SHP77 (cell line): ENCODE results near the gene ARHGEF12.

Experiments
- DNase-seq, 2 experiments: peaks; one replicate each; lab custom pipeline; 2025; lab: John Stamatoyannopoulos, UW

ARHGEF12 gene

GRCh38 chr11:120339394-120339890, 3.2 kb downstream of the ARHGEF12 start:
- DNase-seq = no peak

DNA sequence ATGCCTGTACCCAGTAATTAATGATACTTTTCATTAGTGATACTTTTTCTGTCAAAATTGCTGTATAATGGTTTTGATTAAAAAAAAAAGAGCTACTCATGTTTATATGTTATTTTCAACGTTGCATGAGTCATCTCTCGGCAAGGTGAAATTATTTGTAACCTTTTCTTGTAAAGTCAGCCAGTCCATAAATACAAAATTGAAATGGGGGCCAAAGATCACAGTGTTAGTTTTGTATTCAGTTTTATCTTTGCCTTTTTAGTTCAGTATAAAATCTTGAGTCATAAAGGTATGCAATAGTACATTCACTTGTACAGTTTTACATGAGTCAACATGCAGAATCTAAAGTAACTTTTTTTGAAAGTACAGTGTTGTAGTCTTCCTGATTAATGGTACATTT, 4.3 kb downstream of the ARHGEF12 start:
- no peak for DNase-seq

DNA sequence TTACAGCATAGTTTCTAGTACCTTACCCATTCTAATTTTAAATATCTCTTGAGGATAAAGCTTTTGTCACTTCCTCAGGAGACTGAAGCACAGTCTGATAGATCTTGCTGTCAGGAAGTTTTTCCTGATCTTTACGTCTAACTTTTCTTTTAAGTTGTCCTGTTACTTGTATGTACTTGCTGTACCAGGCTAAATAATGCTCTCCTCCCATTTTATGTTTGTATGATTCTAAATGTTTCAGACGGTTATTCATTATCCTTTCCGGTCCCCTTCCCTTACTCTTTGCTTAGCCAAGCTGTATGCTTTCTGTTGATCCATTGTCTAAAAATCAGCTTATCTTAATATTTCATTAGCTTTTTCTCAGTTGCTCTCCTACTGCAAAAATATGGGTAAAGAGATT, 6.0 kb downstream of the ARHGEF12 start:
- no peak for DNase-seq

DNA sequence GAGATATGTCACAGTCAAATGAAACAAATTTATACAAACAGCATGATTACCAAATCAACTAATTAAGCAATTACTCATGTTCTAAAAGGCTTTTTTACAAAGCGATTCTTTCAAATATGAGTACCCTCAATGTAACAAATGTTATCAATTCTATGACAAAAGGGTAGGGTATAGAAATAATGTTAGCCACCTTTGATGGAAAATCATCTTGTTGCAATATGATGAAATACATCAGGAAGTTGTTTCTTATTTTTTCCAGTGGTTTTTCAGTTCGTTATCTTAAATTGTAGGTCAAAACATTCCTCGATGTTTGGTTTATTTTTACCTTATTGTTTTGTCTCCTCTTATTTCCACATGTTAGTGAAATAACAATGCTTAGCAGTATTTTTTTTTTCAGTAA, 6.5 kb downstream of the ARHGEF12 start:
- DNase-seq = no peak

GRCh38 chr11:120343429-120343828, 7.2 kb downstream of the ARHGEF12 start:
- DNase-seq = no peak

GRCh38 chr11:120344302-120345004, 8.2 kb downstream of the ARHGEF12 start:
- DNase-seq = no peak

DNA sequence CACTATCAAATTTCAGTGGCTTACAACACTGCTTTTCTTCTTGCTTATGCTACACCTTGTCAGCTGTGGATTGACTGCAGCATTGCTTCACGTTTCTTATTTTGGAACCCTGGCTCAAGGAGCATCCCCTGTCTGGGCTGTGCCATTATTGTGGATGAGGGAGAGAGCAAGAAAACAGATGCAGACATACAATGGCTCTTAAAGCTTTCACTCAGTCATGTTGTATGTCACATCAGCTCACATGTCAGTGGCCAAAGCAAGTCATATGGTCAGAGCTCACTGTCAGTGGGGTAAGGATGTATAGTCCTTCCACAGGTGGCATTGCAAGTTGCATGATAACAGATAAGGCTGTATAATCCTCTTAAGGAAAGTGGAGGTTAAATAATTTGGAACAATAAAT, 10.0 kb downstream of the ARHGEF12 start:
- DNase-seq = no peak

DNA sequence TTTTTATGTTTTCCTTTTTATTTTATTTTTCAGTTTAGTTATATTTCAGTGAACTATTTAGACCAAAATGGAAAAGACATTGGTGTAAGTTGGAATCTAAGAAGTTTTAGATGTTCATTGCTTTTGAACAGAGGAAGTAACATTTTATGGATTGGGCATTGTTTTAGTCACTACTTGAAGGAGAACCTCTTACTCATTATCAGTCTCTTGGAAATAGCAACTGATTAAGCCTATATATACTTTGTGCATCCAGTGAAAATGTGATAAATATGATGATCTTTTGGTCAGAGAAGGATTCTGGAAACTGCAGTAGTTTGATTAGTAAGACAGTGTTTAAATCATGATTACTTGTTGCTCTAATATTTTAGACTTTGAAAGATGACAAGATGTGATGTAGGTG, 14.4 kb downstream of the ARHGEF12 start:
- no peak for DNase-seq

DNA sequence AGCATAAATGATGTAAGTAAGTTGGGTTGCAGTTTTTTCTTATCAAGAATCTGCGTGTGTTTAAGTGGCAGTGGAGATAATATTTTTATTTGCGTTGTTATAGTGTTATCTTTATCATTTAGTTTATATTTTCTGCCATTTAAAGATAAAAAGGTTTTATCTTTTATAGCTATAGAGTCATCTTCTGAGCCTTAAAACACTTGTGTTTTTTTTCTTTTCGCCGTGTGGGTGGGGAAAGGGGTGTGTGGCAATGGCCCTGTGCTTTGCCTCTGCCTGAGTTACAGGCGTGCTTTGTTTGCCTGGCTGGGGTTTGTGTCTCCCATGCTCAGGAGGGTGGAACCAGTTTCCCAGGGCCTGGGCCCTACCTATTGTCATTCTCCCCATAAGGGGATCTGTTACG, 16.2 kb downstream of the ARHGEF12 start:
- DNase-seq = no peak

- DNase-seq = no peak
Observed at GRCh38 chr11:120354068-120354467, 17.9 kb downstream of the ARHGEF12 start.

- no peak for DNase-seq
Observed at GRCh38 chr11:120354779-120355178, 18.6 kb downstream of the ARHGEF12 start.

DNA sequence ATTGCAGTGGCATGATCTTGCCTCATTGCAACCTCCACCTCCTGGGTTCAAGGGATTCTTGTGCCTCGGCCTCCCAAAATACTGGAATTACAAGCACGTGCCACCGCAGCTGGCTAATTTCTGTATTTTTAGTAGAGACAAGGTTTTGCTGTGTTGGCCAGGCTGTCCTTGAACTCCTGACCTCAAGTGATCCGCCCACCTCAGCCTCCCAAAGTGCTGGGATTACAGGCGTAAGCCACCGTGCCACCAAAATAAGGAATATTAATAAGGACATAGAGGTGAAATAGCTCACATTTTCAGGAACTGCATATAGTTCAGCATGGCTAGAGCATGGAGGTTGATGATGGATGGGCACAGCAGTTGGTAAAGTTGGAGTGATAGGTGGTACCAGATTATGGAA, 21.4 kb downstream of the ARHGEF12 start:
- DNase-seq = no peak

- DNase-seq = no peak
Observed at GRCh38 chr11:120358729-120359128, 22.5 kb downstream of the ARHGEF12 start.

- DNase-seq = no peak
Observed at GRCh38 chr11:120363436-120363835, 27.2 kb downstream of the ARHGEF12 start.

- DNase-seq = no peak
Observed at GRCh38 chr11:120365512-120365911, 29.3 kb downstream of the ARHGEF12 start.

DNA sequence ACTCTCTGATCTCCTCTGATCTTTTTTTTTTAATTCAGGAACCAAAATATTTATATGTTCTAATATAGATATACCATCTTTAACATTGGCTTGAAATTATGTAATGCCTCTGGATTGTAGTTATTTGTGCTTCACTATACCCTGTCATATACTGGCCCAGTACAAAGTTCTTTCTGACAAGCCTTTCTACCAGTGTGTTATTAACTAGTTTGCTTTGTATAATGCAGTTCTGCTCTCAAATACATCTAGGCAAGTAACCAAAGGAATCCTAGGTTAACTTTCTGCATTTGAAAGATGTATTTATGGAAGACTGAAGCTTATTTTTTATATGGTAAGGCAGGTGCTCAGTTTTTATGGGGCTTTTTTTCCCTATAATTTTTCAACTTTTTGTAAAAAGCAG, 36.1 kb downstream of the ARHGEF12 start:
- no peak for DNase-seq

GRCh38 chr11:120375076-120375475, 38.9 kb downstream of the ARHGEF12 start:
- DNase-seq = peak; percentile 38 to 40

- DNase-seq = no peak
Observed at GRCh38 chr11:120376547-120377182, 40.5 kb downstream of the ARHGEF12 start.

- DNase-seq = no peak
Observed at GRCh38 chr11:120378474-120378873, 42.3 kb downstream of the ARHGEF12 start.

DNA sequence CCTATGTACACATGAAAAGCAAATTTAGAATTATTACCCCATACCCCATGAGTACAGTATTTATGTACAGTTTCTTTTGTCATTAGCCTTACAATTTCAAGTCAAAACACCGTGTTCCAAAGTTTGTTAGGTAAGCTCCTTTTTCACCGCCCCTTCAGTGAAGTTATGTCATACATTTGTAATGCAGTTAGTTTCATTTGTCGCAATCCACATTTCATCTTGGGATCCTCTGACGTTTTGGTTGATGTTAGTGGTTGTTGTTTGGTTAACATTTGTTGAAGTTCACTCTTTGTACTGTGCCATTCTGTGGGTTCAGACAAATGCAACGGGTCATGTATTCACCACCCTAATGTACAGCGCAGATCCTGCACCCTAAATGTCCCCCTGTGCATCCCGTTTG, 45.2 kb downstream of the ARHGEF12 start:
- no peak for DNase-seq

DNA sequence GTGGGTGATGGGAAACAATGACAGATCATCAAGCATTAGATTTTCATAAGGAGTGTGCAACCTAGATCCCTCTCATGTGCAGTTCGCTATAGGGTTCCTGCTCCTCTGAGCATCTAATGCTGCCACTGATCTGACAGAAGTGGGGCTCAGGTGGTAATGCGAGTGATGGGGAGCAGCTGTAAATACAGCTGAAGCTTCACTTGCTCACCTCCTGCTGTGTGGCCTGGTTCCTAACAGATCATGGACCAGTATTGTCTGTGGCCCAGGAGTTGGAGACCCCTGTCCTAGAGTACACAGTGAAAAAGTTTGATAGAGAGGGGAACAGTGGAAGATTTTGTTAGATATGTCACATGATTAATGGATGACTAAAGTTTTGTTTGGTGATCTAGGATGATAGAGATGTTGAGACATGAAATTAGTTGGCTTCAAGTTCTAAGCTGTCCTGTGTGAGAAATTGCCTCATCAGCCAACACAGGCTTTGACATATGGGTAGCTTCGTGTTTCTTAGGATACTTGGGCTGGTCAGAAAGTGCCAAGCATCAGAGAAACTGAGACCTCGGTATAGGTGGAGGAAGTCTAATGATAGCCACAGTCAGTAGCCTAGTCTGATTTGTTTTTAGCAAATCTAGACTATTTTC, 47.4 kb downstream of the ARHGEF12 start:
- DNase-seq = no peak

- no peak for DNase-seq
Observed at GRCh38 chr11:120384476-120384875, 48.3 kb downstream of the ARHGEF12 start.

- DNase-seq = no peak
Observed at GRCh38 chr11:120385110-120385509, 48.9 kb downstream of the ARHGEF12 start.
